Measurements from ENCODE around the gene WDR88.

Gene WDR88

DNA sequence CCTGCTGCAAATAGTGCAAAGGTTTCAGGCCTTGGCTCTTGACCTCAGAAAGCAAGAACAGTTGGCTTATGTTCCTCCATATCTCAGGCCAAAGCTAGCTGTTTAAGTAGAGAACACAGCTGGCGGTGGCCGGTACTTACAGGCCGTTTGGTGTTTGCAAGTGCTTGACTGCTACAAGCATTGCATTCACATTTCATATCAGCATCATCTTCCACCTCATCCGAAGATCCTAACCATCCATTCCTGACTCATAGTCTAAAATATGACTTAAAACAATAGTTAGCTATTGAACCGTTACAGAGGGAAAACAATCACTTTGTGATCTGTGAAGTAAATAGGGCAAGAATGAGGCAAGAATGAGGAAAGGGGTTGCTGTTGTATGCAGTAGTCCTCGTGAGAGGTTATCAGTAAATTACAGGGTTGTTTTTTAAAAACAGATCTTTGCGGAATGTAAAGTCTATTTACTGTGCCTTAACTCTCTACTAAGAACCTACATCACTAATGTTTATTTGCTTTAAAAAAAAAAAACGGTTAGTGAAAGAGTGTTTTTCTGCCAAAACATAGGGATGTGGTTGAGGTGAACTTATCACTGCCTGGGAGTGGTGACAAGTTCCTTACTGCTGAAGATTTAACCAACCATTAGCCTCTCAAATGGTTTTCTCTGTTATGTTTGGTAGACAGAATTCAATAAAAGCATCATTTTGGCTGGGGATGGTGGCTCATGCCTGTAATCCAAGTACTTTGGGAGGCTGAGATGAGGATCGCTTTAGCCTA, 21.6 kb upstream of the WDR88 start:
- Histone ChIP-seq H4K20me1 (ENCODE audit: insufficient read depth, low read length) (no peaks in the 10 kb centered on the region), H3K27ac (ENCODE audit: low read length) (no peak overlapping the region), H3K9me3 (ENCODE audit: insufficient read depth, low read length) (no peaks in the 10 kb centered on the region), H3K36me3 (replicated peaks; ENCODE audit: low read depth, low read length) (peaks cover 30% of the 10 kb centered on the region), H3K4me1 (ENCODE audit: low read length) (no peaks in the 10 kb centered on the region), H3K79me2 (ENCODE audit: low read length) (no peaks in the 10 kb centered on the region), H3K4me2 (ENCODE audit: low read length) (no peak overlapping the region), H2AFZ (ENCODE audit: low read depth, low read length) (no peak overlapping the region), H3K4me3 (ENCODE audit: low read length) (no peak overlapping the region), H3K9ac (ENCODE audit: low read length) (no peak overlapping the region), H3K27me3 (ENCODE audit: low read depth, low read length) (no peaks in the 10 kb centered on the region)
- TF ChIP-seq, protein P1, sequence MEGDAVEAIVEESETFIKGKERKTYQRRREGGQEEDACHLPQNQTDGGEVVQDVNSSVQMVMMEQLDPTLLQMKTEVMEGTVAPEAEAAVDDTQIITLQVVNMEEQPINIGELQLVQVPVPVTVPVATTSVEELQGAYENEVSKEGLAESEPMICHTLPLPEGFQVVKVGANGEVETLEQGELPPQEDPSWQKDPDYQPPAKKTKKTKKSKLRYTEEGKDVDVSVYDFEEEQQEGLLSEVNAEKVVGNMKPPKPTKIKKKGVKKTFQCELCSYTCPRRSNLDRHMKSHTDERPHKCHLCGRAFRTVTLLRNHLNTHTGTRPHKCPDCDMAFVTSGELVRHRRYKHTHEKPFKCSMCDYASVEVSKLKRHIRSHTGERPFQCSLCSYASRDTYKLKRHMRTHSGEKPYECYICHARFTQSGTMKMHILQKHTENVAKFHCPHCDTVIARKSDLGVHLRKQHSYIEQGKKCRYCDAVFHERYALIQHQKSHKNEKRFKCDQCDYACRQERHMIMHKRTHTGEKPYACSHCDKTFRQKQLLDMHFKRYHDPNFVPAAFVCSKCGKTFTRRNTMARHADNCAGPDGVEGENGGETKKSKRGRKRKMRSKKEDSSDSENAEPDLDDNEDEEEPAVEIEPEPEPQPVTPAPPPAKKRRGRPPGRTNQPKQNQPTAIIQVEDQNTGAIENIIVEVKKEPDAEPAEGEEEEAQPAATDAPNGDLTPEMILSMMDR (IDR thresholded peaks at IDR 0.05; ENCODE audit: low read depth, low read length) = no peak
- TF ChIP-seq EZH2phosphoT487 (IDR thresholded peaks at IDR 0.05; ENCODE audit: low read depth) = no peak

DNA sequence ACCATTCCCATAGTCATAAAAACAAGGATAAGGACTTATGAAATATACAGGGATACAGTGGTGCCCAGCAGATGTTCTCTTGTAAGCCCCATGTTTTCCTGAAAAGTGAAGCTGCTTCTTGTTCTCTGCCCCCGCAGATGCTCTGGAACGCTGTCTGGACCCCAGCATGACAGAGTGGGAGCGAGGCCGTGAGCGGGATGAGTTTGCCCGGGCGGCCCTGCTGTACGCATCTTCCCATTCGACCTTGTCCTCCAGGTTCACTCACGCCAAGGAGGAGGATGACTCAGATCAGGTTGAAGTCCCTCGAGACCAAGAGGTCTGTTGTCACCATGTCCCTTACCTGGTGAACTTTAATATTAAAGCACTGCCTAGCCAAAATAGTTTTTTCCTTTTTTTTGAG, 20.3 kb upstream of the WDR88 start:
- Histone ChIP-seq H4K20me1 (ENCODE audit: insufficient read depth, low read length) (no peaks in the 10 kb centered on the region), H3K4me3 (ENCODE audit: low read length) (no peak overlapping the region), H2AFZ (ENCODE audit: low read depth, low read length) (no peak overlapping the region), H3K79me2 (ENCODE audit: low read length) (no peaks in the 10 kb centered on the region), H3K4me2 (ENCODE audit: low read length) (no peak overlapping the region), H3K9ac (ENCODE audit: low read length) (no peak overlapping the region), H3K27me3 (ENCODE audit: low read depth, low read length) (no peaks in the 10 kb centered on the region), H3K9me3 (ENCODE audit: insufficient read depth, low read length) (no peaks in the 10 kb centered on the region), H3K4me1 (ENCODE audit: low read length) (no peaks in the 10 kb centered on the region), H3K27ac (ENCODE audit: low read length) (no peak overlapping the region), H3K36me3 (replicated peaks; ENCODE audit: low read depth, low read length) (peaks cover 33% of the 10 kb centered on the region)
- TF ChIP-seq EZH2phosphoT487 (IDR thresholded peaks at IDR 0.05; ENCODE audit: low read depth) = no peak
- TF ChIP-seq, protein P1 (IDR thresholded peaks at IDR 0.05; ENCODE audit: low read depth, low read length) = no peak

GRCh38 chr19:33114312-33114711, 17.6 kb upstream of the WDR88 start:
- Histone ChIP-seq H3K4me3 (ENCODE audit: low read length) (no peak overlapping the region), H4K20me1 (ENCODE audit: insufficient read depth, low read length) (no peaks in the 10 kb centered on the region), H3K4me1 (ENCODE audit: low read length) (no peaks in the 10 kb centered on the region), H3K79me2 (ENCODE audit: low read length) (no peaks in the 10 kb centered on the region), H3K36me3 (replicated peaks; ENCODE audit: low read depth, low read length) (peaks cover 41% of the 10 kb centered on the region), H3K4me2 (ENCODE audit: low read length) (no peak overlapping the region), H3K9ac (ENCODE audit: low read length) (no peak overlapping the region), H3K27me3 (ENCODE audit: low read depth, low read length) (no peaks in the 10 kb centered on the region), H3K9me3 (ENCODE audit: insufficient read depth, low read length) (no peaks in the 10 kb centered on the region), H2AFZ (ENCODE audit: low read depth, low read length) (no peak overlapping the region), H3K27ac (ENCODE audit: low read length) (no peak overlapping the region)
- no peak for TF ChIP-seq EZH2phosphoT487 (IDR thresholded peaks at IDR 0.05; ENCODE audit: low read depth)
- TF ChIP-seq, protein P1 (IDR thresholded peaks at IDR 0.05; ENCODE audit: low read depth, low read length) = no peak

DNA sequence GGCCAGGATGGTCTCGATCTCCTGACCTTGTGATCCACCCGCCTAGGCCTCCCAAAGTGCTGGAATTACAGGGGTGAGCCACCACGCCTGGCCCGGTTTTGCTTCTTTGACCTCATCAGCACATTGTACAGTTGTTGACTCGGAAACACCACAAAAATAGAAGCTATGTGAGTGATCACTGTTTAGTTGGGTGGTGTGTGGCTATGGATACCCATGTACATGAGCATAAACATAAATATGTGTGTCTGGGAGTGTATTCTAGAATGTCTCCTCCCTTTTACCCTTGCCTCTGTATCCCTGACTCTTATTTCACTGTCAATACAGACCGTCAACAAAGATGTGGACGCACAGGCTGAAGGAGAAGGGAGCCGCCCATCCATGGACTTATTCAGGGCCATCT, 14.4 kb upstream of the WDR88 start:
- no peak overlapping the region for H3K9ac ChIP-seq (ENCODE audit: low read length)
- H3K9me3 ChIP-seq (ENCODE audit: insufficient read depth, low read length) = no peaks in the 10 kb centered on the region
- H3K4me3 ChIP-seq (ENCODE audit: low read length) = no peak overlapping the region
- H4K20me1 ChIP-seq (ENCODE audit: insufficient read depth, low read length) = no peaks in the 10 kb centered on the region
- TF ChIP-seq EZH2phosphoT487 (IDR thresholded peaks at IDR 0.05; ENCODE audit: low read depth) = no peak
- TF ChIP-seq, protein P1 (IDR thresholded peaks at IDR 0.05; ENCODE audit: low read depth, low read length) = no peak
- H3K27me3 ChIP-seq (ENCODE audit: low read depth, low read length) = no peaks in the 10 kb centered on the region
- H3K79me2 ChIP-seq (ENCODE audit: low read length) = no peaks in the 10 kb centered on the region
- no peaks in the 10 kb centered on the region for H3K4me1 ChIP-seq (ENCODE audit: low read length)
- no peak overlapping the region for H3K4me2 ChIP-seq (ENCODE audit: low read length)
- no peak overlapping the region for H2AFZ ChIP-seq (ENCODE audit: low read depth, low read length)
- H3K27ac ChIP-seq (ENCODE audit: low read length) = no peak overlapping the region
- peaks cover 28% of the 10 kb centered on the region for H3K36me3 ChIP-seq (replicated peaks; ENCODE audit: low read depth, low read length)
